Right atrium auricular region (tissue), 2 donors: ENCODE data around the gene ZNF92. TPM values are rescaled to one million over a fixed set of nuclear protein-coding genes. Genes with fewer than 3 reads are reported as not detected.
"Not testable (repeated sequence)": the region's sequence is repeated elsewhere in the genome, so short reads cannot be mapped to it uniquely, and the experiment has no call there.

Source experiments
- DNase-seq: peaks from one replicate; pipeline ENCODE4 v3.0.0-alpha.2; 2019; ENCODE audit warnings: low spot score
- H3K27ac ChIP-seq, 2 donors: fragments of 200-600 bp; sonication (generic); 1 replicate in 1 of 2; 2 replicates in 1 of 2; pipeline ENCODE4 v1.5.1; 2016 to 2019
- H3K27me3 ChIP-seq, 2 donors: fragments of 200-600 bp; sonication (generic); one replicate each; pipeline versions ENCODE4 v1.5.1 to v1.6.0; 2017 to 2019
- H3K36me3 ChIP-seq: fragments of 200-600 bp; sonication (generic); one replicate; pipeline ENCODE4 v1.5.1; 2016
- H3K4me1 ChIP-seq, 2 donors: fragments of 200-600 bp; sonication (generic); one replicate each; pipeline versions ENCODE4 v1.5.1 to v1.6.0; 2017 to 2019
- H3K4me3 ChIP-seq, 2 donors: fragments of 200-600 bp; sonication (generic); 1 replicate in 1 of 2; 2 replicates in 1 of 2; pipeline ENCODE4 v1.5.1; 2017 to 2019; ENCODE audit warnings: mild to moderate bottlenecking in 1 of 2, moderate library complexity in 1 of 2
- H3K9me3 ChIP-seq, 2 donors: fragments of 200-600 bp; sonication (generic); one replicate each; pipeline ENCODE4 v1.5.1; 2019
- total RNA-seq, 2 donors: library from RNA; depleted of rRNA; stranded (reverse); fragments of >200 nt; gene quantifications; one replicate each; pipeline ENCODE4 v1.1.0, GENCODE V29; 2016
- TF ChIP-seq, protein P1 (sequence below), 2 donors: fragments of 200-600 bp; sonication (generic); IDR thresholded peaks; one replicate each; pipeline ENCODE4 v1.5.1; 2019; ENCODE audit warnings: antibody characterized with exemption in 2 of 2

ZNF92 gene
- total RNA-seq, 2 donors from 2014 or later, result 2.5 to 5.5 TPM

DNA sequence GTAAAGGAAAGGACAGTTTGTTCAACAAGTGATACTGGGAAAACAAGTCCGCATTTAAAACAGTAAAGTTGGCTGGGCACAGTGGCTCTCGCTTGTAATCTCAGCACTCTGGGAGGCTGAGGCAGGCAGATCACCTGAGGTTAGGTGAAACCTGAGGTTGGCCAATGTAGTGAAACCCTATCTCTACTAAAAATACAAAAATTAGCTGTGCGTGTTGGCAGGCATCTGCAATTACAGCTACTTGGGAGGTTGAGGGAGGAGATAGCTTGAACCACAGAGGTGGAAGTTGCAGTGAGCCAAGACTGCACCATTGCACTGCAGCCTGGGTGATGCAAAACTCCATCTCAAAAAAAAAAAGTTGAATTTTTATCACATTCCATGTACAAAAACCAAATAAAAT, 35.7 kb downstream of the ZNF92 start:
- H3K4me3 ChIP-seq, result no peak overlapping the region
- H3K36me3 ChIP-seq, result no peaks in the 10 kb centered on the region
- H3K27ac ChIP-seq, result no peak overlapping the region
- H3K27me3 ChIP-seq, result no peaks in the 10 kb centered on the region
- peaks cover 0 to 14% of the 10 kb centered on the region in 2 donors for H3K9me3 ChIP-seq
- H3K4me1 ChIP-seq, result no peaks in the 10 kb centered on the region
- TF ChIP-seq, protein P1, sequence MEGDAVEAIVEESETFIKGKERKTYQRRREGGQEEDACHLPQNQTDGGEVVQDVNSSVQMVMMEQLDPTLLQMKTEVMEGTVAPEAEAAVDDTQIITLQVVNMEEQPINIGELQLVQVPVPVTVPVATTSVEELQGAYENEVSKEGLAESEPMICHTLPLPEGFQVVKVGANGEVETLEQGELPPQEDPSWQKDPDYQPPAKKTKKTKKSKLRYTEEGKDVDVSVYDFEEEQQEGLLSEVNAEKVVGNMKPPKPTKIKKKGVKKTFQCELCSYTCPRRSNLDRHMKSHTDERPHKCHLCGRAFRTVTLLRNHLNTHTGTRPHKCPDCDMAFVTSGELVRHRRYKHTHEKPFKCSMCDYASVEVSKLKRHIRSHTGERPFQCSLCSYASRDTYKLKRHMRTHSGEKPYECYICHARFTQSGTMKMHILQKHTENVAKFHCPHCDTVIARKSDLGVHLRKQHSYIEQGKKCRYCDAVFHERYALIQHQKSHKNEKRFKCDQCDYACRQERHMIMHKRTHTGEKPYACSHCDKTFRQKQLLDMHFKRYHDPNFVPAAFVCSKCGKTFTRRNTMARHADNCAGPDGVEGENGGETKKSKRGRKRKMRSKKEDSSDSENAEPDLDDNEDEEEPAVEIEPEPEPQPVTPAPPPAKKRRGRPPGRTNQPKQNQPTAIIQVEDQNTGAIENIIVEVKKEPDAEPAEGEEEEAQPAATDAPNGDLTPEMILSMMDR (IDR thresholded peaks at IDR 0.05), result no peak
- no peak for DNase-seq

DNA sequence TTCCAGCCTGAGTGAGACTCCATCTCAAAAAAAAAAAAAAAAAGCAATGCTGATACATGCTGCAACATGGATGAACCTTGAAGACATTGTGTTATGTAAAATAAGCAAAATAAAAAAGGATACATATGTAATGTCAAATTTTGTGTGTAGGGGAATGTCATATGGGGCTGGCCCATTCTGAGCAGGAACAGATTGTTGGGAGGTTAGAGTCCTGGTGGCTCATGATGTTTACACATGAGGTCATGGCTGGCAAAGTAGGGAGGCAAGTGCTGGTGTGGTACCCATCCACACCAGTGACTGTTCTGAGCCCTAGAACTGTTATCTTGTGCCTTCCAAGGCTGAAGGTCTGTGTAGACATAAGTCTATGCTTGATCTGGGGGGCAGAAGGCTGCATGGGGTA, 37.6 kb downstream of the ZNF92 start:
- H3K4me1 ChIP-seq, result no peaks in the 10 kb centered on the region
- no peak for DNase-seq

DNA sequence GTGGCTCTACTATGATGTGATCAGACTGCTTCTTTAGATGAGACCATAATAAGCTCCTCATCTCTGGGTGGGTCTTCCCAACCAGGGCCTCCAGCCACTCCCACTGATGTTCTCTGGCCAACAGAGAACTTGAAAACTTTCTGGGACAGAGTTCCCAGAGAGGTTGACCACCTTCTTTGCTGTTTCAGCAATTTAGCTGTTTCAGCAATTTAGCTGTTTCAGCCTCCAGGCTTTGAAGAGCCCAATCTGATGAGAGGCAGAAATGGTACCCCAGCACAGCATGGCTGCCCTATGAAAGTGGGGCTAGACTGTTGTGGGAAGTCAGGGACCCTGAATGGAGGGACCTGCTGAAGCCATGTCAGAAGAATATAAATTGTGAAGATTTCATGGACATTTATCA, 49.0 kb downstream of the ZNF92 start:
- no peaks in the 10 kb centered on the region for H3K4me1 ChIP-seq
- TF ChIP-seq, protein P1 (IDR thresholded peaks at IDR 0.05), result no peak
- H3K27ac ChIP-seq, result no peak overlapping the region
- no peak for DNase-seq
- H3K4me3 ChIP-seq, result no peak overlapping the region
- H3K36me3 ChIP-seq, result no peaks in the 10 kb centered on the region
- H3K27me3 ChIP-seq, result no peaks in the 10 kb centered on the region
- peaks cover 0 to 28% of the 10 kb centered on the region in 2 donors for H3K9me3 ChIP-seq

More for the DNA sequence above, 37.6 kb downstream of the ZNF92 start:
- Histone ChIP-seq H3K27ac (no peak overlapping the region), H3K36me3 (no peaks in the 10 kb centered on the region), H3K4me3 (no peak overlapping the region), H3K9me3 (peaks cover 0 to 9% of the 10 kb centered on the region in 2 donors), H3K27me3 (no peaks in the 10 kb centered on the region)
- TF ChIP-seq, protein P1 (IDR thresholded peaks at IDR 0.05), result no peak

DNA sequence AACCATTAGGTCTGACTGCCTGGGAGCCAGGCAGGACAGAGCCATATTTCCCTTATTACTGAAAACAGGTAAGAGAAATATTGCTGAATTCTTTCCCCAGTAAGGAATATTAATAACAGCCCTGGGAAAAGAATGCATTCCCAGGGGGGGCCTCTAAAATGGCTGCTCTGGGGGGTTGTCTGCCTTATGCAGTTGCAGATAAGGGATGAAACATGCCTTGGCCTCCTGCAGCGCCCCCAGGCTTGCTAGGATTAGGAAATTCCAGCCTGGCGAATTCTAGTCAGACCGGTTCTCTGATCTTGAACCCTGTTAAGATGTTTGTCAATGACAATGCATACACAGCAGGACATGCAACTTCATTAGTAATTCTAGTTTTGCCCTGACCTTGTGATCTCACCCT, 49.6 kb downstream of the ZNF92 start:
- H3K36me3 ChIP-seq, H3K27me3 ChIP-seq, H3K4me3 ChIP-seq, DNase-seq, H3K4me1 ChIP-seq, H3K27ac ChIP-seq: not testable (repeated sequence)
- H3K9me3 ChIP-seq, result peaks cover 0 to 28% of the 10 kb centered on the region in 2 donors

DNA sequence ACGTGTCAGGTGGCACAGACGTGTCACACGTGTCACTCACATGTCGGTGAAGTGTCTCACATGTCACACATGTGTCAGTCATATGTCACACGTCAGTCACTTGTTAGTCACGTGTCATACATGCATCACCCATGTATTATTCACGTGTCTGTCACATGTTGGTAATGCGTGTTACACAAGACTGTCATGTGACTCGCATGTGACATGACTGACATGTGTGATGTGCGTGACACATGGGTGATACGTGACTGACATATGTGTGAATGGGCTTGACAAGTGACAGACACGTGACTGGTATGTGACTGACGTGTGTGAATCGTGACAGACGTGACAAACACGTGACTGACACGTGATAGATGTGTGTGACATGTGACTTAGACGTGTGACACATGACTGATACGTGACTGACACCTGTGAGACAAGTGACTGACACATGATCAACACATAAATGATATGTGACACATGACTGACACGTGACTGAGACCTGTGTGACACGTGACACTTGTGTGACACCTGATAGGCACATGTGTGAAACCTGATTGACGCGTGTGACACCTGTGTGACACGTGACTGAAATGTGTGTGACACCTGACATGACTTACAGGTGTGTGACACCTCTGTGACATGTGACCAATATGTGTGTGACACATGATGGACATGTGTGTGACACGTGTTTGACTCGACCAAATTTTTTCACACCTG, 56.1 kb downstream of the ZNF92 start:
- H3K9me3 ChIP-seq, result peaks cover 0 to 19% of the 10 kb centered on the region in 2 donors
- H3K4me1 ChIP-seq, result no peaks in the 10 kb centered on the region
- no peaks in the 10 kb centered on the region for H3K27me3 ChIP-seq
- no peak overlapping the region for H3K27ac ChIP-seq
- H3K36me3 ChIP-seq, result no peaks in the 10 kb centered on the region
- H3K4me3 ChIP-seq, result no peak overlapping the region
- DNase-seq, result no peak
- TF ChIP-seq, protein P1 (IDR thresholded peaks at IDR 0.05), result no peak

DNA sequence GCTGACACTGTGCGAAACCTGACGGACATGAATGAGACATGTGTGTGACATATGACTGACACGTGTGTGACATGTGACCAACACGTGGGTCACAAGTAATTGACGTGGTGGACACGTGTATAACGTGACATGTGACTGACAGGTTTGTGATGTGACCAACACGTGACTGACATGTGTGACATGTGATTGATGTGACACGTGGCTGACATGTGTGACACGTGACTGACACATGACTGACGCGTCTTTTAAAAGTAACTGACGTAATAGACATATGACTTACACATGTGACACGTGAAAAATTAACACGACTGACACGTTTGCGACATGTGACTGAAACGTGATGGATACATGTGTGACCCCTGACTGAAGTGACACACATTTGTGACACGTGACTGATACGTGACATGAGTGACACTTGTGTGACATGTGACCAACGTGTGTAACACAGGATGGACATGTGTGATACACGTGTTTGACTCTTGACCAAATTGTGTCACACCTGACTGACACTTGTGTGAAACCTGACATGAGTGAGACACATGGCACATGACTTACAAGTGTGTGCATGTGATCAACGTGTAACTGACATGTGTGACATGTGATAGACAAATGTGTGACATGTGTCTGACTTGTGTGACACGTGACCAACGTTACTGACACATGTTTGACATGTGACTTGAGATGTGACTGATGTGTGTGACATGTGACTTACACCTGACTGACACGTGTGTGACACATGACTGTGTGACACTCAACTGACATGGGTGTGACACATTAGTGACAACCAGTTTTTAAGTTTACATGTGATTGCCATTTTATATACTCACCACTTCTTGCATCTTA, 56.9 kb downstream of the ZNF92 start:
- H3K9me3 ChIP-seq, result peaks cover 0 to 18% of the 10 kb centered on the region in 2 donors
- DNase-seq, result no peak
- H3K27ac ChIP-seq, result no peak overlapping the region
- no peak overlapping the region for H3K4me3 ChIP-seq
- H3K27me3 ChIP-seq, result no peaks in the 10 kb centered on the region
- TF ChIP-seq, protein P1 (IDR thresholded peaks at IDR 0.05), result no peak
- no peaks in the 10 kb centered on the region for H3K4me1 ChIP-seq
- H3K36me3 ChIP-seq, result no peaks in the 10 kb centered on the region
